SIG-M5 treated with dmso at 0.1 percent for 504 hours (cell line): Measurements from ENCODE around the gene CEMIP2.
A peak's percentile ranks its signal among the peaks of the same experiment; 100 is the strongest.
"Not testable (repeated sequence)": the region's sequence is repeated elsewhere in the genome, so short reads cannot be mapped to it uniquely, and the experiment has no call there.

ENCODE experiments used
- DNase-seq: peaks from one replicate; lab custom pipeline; 2025; ENCODE audit not compliant: unreplicated experiment; lab: John Stamatoyannopoulos, UW

Gene CEMIP2

DNA sequence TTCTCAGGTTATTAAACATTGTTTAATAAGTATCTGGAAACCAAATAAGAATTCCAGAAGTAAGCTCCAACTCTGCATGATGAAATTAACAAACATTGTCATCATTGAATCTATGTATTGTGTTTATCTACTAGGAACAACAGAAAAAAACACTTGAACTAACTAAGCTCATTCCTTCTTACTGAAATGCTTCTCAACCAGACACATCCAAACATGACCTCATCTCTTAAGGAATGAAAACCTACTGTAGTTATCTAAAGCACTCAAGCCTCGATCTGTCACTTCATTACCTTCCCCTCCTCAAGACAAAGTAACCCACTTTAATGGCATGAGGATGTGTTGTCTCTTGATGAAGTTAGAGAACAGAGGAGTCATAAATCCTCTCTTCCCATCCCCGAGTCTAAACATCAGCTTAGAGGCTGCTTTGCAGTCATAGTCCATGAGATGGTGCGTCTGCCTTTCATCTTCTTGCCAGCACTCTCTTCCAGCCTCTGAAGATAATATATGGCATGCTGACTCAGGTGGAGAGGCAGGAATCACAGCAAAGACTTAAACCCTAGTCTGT lies 86.5 kb downstream of the CEMIP2 start:
- peak; percentile 33 for DNase-seq

DNA sequence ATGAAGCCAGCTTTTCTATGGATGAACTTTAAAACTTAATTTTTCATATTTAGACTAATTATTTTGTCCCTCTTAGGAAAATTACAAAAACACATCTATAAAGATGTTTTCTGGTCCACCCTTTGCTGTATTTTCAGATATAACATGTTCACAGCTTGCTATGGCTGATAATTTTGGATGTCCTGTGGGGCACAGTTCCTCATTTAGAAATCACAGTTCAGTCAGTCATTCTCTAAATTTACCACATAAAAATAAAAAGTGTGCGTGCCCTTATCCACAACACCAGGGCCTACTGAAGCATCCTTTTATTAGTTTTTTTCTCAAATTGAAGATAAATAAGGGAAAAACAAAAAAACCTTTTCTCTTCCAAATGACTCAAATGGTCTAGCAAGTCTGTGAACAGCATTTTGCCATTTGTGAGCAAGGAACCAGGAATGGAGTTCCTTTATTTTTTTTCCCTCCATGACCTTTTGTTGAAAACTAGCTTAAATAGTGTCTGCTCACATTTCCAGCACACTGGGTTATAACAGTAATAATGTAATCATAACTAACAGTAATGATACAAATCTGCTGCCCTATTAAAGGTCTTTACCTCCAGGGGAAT lies 87.1 kb downstream of the CEMIP2 start:
- DNase-seq: no peak

DNA sequence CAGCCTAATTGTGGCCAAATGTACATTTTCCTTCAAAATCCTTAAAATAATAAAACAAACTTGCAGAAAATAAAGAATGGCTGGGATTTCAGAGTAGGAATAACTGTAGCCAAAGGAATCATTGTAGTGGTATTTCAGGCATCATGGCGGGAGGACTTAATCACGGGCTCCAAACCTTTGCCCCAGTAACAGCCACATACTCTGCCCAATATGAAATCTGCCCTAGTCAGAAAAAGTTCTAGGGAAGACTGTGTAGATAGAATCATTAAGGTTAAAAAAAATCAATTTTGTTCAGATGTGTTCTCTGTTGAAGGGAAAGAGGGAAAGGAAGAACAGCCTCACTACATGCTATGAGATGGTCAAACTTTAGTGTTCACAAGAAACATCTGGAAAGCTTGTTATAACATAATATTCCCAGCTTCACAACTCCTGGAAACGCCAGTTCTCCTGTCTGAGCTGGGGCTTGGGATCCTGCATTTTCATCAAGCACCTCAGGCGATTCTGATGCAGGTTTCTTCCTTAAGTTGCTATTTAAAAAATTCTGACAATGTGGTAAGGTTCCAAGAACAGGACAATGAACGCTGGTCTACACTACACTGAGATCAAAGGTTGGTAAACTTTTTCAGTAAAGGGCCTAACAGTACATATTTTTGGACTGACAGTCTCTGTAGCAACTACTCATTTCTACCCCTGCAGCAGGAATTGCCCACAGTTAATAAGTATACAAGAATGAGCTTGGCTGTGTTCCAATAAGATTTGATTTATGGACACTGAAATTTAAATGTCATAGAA lies 87.9 kb downstream of the CEMIP2 start:
- DNase-seq: peak; percentile 0

DNA sequence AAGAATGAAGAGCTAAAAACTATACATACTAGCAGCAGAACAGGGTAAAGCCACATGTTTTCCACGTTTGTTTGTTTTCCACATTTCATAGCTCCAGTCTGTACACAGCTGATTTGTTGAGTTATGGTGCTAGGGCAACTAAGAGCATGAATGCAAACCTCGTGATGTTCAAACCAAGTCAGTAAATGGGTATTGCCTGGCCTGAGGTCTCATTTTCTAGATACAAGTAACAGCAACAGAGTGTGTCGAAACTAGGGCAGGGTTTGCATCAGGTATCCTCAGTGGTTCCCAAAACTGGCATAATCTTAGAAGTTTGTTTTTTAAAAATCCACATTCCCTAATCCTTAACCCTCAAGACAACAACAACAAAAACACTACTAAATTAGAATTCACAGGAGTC lies 89.3 kb downstream of the CEMIP2 start:
- no peak for DNase-seq

DNA sequence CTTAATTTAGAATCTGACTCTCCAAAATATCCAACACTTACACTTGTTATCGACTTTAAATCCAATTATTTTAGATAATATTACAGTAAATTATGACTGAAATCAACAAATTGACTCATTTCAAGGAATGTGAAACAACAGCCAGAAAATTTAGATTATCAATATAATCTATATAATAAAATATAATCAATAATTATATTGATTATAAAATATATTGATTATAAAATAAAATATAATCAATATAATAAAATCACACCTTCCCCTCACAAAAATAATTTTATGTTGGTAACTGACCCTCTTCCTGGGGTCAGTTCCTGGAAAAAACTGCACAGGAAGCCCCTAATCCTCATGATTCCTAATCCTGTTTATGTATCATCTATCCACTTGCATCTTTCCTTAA lies 91.1 kb downstream of the CEMIP2 start:
- no peak for DNase-seq

DNA sequence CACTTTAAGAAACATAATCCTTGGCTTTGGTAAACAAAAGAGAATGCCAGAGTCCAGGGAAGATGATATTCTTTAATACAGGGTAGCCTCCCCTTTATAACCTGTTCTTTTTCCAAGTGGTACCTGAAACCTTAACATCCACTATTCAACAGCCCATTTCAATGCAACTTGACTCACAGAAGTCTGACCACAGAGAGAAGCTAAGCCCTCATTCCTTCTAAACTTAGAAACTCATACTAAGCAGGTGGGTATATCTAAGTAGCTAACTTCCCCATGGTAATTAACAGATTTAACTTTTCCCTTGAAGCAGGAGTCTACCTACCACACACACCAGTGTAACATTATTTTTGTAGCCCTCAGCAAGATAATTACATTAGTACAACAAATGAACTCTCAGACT lies 91.9 kb downstream of the CEMIP2 start:
- no peak for DNase-seq

DNA sequence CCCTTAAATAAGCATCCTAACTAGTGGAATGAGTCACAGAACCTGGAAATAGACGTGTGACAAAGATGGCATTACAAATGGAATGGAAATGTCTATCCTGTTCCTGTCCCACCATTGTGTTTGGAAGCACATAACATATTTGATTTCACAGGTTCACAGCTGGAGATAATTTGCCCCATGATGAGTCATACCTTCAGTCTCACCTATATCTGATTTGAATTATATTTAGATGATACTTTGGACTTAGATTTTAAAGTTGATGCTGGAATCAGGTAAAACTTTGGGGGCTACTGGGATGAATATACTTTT lies 92.5 kb downstream of the CEMIP2 start:
- DNase-seq: no peak

DNA sequence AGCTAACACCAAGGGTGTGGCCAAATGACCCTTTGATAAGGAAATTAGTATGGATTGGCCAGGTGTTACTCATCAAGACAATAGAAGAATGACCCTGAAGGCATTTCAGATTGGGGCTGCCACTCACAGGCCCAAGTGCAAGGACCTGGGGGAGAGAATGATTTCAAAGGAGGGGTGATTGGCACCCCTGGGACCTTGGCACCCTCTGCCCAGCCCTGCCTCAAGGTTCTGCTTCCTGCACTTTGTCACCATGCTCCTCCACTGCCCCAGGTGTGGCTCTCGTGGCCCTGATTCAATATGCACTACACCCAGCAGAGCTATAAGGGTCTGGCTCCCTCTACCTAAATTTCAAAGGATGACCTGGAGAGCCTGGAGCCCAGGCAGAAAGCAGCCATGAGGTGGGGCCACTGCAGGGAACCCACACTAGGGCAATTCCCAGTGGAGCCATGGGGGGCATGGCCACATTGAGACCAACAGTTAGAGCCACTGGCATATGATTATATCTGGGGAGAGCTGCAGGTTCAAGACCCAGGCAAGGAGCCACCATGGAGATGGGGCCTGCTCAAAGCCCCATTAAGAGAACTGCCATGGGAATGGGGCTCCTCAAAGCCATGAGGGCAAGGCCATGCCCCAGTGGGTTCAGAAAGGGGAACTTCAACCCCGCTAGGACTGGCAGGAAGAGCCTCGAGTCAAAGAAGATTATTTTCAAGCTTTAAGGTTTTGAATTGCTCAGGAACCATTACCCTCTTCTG lies 93.0 kb downstream of the CEMIP2 start:
- no peak for DNase-seq

DNA sequence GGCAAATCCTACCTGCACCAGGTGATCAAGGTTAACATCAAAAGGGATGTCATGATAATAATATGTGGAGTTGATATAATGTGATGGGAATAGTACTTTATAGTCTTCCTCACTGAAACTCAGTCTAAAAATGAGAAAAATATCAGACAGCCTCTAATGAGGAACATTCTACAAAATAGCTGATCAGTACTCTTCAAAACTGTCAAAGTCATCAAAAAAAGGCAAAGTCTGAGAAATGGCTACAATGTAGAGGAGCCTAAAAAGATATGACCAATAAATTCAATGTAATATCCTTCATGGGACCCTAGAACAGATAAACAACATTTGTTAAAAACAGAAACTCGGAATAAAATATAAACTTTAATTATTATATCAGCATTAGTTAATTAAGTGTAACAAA lies 95.7 kb downstream of the CEMIP2 start:
- DNase-seq: no peak

DNA sequence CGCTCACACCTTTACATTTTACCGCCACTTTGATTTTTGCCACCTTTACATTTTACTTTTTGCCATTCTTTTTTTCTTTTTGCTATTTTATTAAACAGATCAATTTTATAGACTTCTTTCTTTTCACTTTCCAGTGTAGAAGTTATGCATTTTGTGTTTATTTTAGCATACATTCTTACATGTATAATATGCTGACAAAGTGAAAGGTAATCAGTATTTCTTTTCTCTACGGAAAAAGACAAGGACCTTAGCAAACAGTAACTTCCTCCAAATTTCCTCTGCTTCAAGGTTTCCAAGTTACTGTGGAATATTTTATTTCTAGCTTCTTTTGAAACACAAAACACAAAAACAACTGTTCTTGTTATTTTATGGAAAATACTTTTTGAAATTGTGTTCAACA lies 97.0 kb downstream of the CEMIP2 start:
- DNase-seq: no peak

DNA sequence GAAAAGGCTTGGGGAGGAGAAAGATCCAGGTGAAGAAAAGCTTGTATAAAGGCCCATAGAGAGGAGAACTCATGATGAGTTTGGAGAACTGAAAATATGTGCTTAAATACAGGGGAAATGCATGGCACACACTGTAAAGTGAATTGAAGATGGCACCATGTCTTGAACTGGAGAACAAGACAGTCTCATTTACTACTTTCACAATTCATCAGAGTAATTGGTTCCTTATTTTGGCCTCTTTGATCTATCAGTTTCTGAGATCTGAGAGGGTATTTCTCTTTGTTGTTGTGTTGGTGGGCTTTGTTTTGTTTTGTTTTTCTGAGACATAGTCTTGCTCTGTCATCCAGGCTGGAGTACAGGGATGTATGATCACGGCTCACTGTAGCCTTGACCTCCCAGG lies 98.2 kb downstream of the CEMIP2 start:
- DNase-seq: no peak

DNA sequence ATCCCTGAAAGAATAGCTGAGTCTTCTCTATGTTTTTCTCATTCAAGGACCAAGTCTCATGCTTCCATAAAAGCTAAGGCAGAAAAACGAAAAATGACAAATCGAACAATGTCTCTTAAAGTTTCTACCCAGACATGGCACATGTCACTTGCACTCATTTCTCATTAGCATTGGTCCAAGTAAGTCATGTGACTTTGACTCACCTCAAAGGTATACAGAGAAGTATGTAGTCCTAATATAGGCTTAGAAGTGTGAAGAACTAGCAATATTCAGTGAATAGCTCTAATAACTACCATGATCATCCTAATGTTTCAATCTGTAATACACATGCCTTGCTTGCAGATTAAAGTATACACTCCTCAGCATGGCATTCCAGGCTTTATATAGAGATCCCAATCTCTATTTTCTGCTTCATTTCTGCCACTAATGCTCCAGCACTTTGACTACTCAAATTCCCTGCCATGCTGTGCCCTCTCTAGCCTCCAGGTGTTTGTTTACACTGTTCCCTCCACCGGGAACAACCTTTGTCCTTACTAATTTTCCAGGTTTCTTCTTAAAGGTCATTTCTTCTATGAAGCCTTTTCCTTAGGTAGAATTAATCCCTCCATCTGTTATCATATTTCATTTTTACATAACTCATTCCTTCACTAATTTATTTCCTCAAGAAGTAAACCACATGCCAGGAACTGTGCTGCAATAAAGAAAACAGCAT lies 98.9 kb downstream of the CEMIP2 start:
- DNase-seq: no peak

DNA sequence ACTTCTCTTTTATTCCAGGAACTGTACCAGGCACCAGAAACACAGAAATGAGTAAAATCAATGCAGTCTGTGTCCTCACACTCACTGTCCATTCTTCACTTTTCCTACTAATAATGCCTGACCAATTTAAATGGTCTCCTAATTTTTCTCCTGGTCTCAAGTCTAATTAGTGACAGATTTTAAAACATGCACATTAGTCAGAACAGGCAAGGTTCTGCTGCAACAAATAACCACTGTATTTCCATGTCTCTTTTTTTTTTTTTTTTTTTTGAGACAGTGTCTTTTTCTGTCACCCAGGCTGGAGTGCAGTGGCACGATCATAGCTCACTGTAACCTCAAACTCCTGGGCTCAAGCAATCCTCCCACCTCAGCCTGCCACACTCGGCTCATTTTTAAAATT lies 99.6 kb downstream of the CEMIP2 start:
- DNase-seq: no peak

DNA sequence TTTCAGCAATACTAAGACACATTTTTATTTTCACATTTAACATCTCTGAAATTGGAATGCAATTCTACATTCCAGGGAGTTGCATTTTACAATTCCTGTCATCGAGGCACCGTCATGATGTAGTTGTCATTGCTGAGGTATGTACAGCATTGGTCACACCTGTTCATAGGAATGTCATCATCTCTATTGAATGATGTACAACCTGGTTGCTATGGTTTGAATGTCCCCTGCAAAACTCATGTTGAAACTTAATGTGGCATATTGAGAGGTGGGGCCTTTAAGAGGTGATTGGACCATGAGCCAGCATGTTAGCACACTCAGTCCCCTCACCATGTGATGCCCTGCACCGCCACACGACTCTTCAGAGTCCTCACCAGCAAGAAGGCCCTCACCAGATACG lies 103.1 kb downstream of the CEMIP2 start:
- DNase-seq: no peak

DNA sequence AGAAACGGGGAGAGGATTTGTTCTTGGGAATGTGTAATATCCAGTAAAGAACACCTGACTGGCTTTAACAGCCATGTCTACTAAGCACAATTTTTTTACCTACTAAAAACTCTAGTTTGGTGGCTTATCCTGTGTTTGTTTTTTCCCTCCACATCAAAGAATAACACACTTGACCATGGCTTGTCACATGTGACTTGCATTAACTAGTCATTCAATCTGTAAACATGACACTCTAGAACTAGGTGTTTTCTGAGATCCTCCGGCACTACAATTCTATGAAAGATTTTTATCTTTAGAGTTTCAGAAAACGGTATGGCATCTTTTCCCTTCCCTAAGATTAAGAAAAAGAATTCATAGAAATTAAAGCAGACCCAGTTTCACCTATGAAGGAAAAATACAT lies 103.7 kb downstream of the CEMIP2 start:
- no peak for DNase-seq

DNA sequence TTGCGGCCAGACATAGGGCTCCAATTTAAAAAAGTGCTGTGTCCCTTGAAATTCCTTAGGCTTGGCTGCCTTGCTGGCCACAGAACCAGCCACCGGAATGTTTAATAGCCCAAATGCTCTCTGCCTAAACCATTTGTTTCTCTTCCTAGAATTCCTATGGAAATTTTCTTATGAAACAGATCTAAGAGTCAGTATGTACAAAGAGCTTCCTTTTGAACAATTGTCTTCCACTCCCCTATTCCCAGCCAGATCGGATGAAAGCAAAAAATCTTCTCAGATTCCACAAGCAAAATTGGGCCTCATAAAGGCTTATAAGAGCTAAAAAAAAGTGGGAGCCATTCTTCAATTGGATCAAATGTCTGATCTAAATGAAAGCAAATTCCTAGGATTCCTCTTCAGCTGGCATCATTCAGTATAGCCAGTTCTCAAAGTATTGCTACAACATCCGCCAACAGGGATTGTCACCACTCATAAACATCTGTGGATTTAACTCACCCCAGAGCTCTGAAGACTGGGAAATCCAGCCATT lies 104.3 kb downstream of the CEMIP2 start:
- DNase-seq: no peak

DNA sequence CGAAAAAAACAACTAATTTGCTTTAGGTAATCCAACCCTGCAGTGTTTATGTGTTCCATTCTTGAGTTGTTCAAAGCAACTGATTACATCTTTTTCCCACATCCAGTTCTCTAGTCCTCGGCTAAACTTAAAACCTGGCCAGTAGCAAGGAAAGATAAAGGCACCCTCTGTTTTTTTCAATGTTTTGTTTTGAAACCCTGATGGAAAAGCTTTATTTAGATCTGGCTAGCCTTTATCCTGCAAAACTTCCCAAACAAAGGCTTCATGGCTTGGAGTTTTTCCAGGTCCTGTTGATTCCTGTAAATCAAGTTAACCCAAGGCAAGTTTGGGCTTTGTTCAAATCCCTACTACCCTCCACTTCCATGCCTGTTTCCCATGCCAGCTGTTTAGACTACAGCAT lies 105.1 kb downstream of the CEMIP2 start:
- no peak for DNase-seq

DNA sequence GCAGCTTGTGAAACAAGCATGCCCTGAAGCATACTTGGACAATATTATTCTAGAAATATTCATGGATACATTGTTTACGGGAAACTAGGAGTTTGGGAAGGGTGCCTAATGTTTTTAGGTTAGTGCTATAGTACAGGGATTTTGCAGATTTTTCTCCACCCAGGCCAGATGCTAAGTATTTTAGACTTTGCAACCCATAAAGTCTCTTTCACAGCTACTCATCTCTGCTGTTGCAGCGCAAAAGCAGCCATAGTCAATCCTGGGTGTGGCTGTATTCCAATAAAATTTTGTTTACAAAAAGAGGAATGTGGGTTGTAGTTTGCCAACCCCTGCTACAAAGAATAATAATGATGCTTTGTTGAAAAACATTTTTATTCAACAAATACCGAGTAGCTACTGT lies 106.2 kb downstream of the CEMIP2 start:
- DNase-seq: no peak

DNA sequence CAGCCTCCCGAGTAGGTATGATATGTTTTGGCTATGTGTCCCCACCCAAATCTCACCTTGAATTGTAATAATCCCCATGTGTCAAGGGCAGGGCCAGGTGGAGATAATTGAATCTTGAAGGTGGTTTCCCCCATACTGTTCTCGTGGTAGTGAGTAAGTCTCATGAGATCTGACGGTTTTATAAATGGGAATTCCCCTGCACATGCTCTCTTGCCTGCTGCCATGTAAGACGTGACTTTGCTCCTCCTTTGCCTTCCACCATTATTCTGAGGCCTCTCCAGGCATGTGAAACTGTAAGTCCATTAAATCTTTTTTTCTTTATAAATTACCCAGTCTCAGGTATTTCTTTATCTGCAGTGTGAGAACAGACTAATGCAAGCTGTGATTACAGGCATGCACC lies 111.0 kb downstream of the CEMIP2 start:
- not testable (repeated sequence) for DNase-seq

DNA sequence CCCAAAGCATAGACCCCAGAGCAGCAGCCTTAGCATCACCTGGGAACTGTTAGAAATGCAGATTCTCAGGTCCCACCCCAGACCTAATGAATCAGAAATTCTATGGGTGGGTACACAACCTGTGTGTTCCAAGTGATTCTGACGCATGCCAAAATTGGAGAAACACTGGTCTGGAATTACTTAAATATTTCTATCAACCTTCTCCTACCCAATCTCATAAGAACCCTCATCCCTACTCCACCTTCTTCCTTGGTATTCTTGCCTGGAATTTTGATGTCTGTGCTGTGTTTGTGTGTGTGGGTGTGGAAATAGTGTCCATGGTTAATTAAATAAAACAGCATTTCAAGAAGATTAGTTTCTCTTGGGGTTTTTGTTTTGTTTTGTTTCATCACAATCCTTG lies 111.8 kb downstream of the CEMIP2 start:
- DNase-seq: no peak

DNA sequence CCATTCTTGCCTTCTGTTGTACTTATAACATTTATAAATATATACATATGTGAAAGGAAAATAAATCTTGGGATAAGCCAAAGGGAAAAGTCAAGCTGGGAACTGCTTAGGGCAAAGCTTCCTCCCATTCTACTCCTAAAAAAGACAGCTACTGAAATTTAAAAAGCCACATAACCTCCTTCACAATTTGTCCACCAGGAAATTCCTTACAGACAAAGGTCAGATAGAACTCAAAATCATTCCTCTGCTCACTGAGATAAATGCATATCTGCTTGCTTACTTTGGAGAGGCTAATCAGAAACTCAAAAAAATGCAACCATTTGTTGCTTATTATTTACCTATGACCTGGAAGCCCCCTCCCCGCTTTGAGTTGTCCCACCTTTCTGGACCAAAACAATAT lies 112.5 kb downstream of the CEMIP2 start:
- DNase-seq: no peak
